ENCODE data around the gene BPIFB1. TPM values are rescaled to one million over a fixed set of nuclear protein-coding genes. Genes with fewer than 3 reads are reported as not detected.

BPIFB1 gene
- total and polyA plus RNA-seq, 10 of the 15 experiments (the other 5 are each of a cell fraction or from before 2014, with no cell fraction given) = 0.13 TPM; not detected in 9

GRCh38 chr20:33285861-33286495 is 3.0 kb downstream of the BPIFB1 start:
- 25% methylated on average over 10 of the region's 10 CpGs for WGBS (ENCODE audit: insufficient coverage, insufficient replicate concordance, low lambda C conversion rate, missing lambda C conversion rate)
- intact Hi-C loops (cut with micrococcal nuclease; ENCODE audit: unreplicated experiment) = no loop called here
- Histone ChIP-seq H3K9ac (ENCODE audit: control insufficient read depth, insufficient read depth, low read length) (no peak overlapping the region), H3K4me3 (no peak overlapping the region), H3K27me3 (replicated peaks in 1 of 2; ENCODE audit: control insufficient read depth in 2 of 2, insufficient read depth in 2 of 2, low read length in 1 of 2) (no peaks in the 10 kb centered on the region; a peak in 2 of 4 replicates), H3K79me2 (ENCODE audit: control insufficient read depth, insufficient read depth, low read length) (no peaks in the 10 kb centered on the region), H4K20me1 (ENCODE audit: control insufficient read depth, insufficient read depth) (no peaks in the 10 kb centered on the region), H3K4me2 (ENCODE audit: control insufficient read depth, insufficient read depth) (no peak overlapping the region), H3K9me3 (replicated peaks; ENCODE audit: control insufficient read depth, insufficient read depth, low read length) (no peaks in the 10 kb centered on the region), H3K4me1 (ENCODE audit: control insufficient read depth, insufficient read depth, low read length) (no peaks in the 10 kb centered on the region), H3K36me3 (ENCODE audit: control insufficient read depth in 2 of 2, insufficient read depth in 2 of 2, low read length in 1 of 2) (no peaks in the 10 kb centered on the region), H3K27ac (ENCODE audit: control insufficient read depth, insufficient read depth) (no peak overlapping the region), H2AFZ (ENCODE audit: control insufficient read depth, low read depth, low read length) (no peak overlapping the region)
- ChIA-PET POLR2A (interaction anchor here (0.8 kb wide), 1 partner anchor 390 kb away, joined by 5 read pairs; no protein-coding TSS in a partner anchor), RAD21 (ENCODE audit: unreplicated experiment) (no interaction called here), SMC1A (ENCODE audit: uncharacterized antibody, unreplicated experiment) (no interaction called here), CTCF (no interaction called here)
- no peak for DNase-seq (ENCODE audit: low read depth, low spot score)
- in situ Hi-C loops (cut with MboI) = no loop called here
- BruUV-seq (replicated peaks) = no TSS peak
- ATAC-seq = no peak
- FAIRE-seq = no peak
- TF ChIP-seq SREBF2 (IDR thresholded peaks at IDR 0.05; ENCODE audit: low read length) = no peak
- TF ChIP-seq MYB (IDR thresholded peaks at IDR 0.05; ENCODE audit: borderline replicate concordance, low read depth, low read length) = no peak
- TF ChIP-seq HDAC6 (IDR thresholded peaks at IDR 0.05; ENCODE audit: unreplicated experiment) = no peak
- TF ChIP-seq SUZ12 (IDR thresholded peaks at IDR 0.05; ENCODE audit: unreplicated experiment) = no peak
- TF ChIP-seq LARP7 (IDR thresholded peaks at IDR 0.05) = no peak
- TF ChIP-seq ZNF384 (IDR thresholded peaks at IDR 0.05; ENCODE audit: borderline replicate concordance, low read depth, low read length) = no peak
- no peak for TF ChIP-seq POLR2A (IDR thresholded peaks at IDR 0.05; ENCODE audit: low read depth, low read length)
- TF ChIP-seq ZNF24 (IDR thresholded peaks at IDR 0.05) = no peak
- TF ChIP-seq KDM1A (IDR thresholded peaks at IDR 0.05; ENCODE audit: borderline replicate concordance) = no peak
- TF ChIP-seq PKNOX1 (IDR thresholded peaks at IDR 0.05) = no peak
- TF ChIP-seq ELK1 (IDR thresholded peaks at IDR 0.05; ENCODE audit: low read depth, low read length) = no peak
